HepG2 (cell line): Measurements from ENCODE around the gene RAB20. TPM values are rescaled to one million over a fixed set of nuclear protein-coding genes. Genes with fewer than 3 reads are reported as not detected.

Experiments used
- ARID5B ChIP-seq: IDR thresholded peaks from 2 replicates; pipeline ENCODE4 v1.4.0; 2020; ENCODE audit warnings: mild to moderate bottlenecking, missing genetic modification reagents
- CREB1 ChIP-seq, 2 experiments: fragments of 450-650 bp in 1 of 2; IDR thresholded peaks; 2 replicates each; pipeline ENCODE4 v1.6.1; 2016 to 2017; ENCODE audit warnings: control low read depth in 1 of 2, mild to moderate bottlenecking in 1 of 2, missing compliant biosample characterization in 1 of 2, missing genetic modification characterization in 1 of 2
- HNRNPK ChIP-seq: fragments of 200-400 bp; formaldehyde crosslinking; IDR thresholded peaks from 2 replicates; pipeline ENCODE4 v1.6.1; 2018; ENCODE audit warnings: low read length, low read depth, moderate library complexity, mild to moderate bottlenecking; ENCODE audit not compliant: poor library complexity, severe bottlenecking
- HOXA3 ChIP-seq: sonication (generic); formaldehyde crosslinking; IDR thresholded peaks from 2 replicates; pipeline ENCODE4 v1.5.0; 2020; ENCODE audit warnings: missing genetic modification reagents
- KAT8 ChIP-seq: IDR thresholded peaks from 2 replicates; pipeline ENCODE4 v1.6.1; 2016; ENCODE audit warnings: missing genetic modification reagents, missing compliant biosample characterization
- SNAPC2 ChIP-seq: sonication (generic); formaldehyde crosslinking; IDR thresholded peaks from 2 replicates; pipeline ENCODE4 v1.8.1; 2022; ENCODE audit warnings: mild to moderate bottlenecking, missing genetic modification reagents
- ZBTB25 ChIP-seq: IDR thresholded peaks from 2 replicates; pipeline ENCODE4 v1.6.1; 2018; ENCODE audit warnings: missing genetic modification reagents
- ZBTB38 ChIP-seq: sonication (generic); formaldehyde crosslinking; IDR thresholded peaks from 2 replicates; pipeline ENCODE4 v1.5.1; 2020; ENCODE audit warnings: mild to moderate bottlenecking, missing genetic modification reagents
- ZNF10 ChIP-seq: sonication (generic); formaldehyde crosslinking; IDR thresholded peaks from 2 replicates; pipeline ENCODE4 v1.4.0; 2020; ENCODE audit warnings: mild to moderate bottlenecking, low read depth, missing genetic modification reagents, borderline replicate concordance
- ZNF253 ChIP-seq: sonication (generic); formaldehyde crosslinking; IDR thresholded peaks from 2 replicates; pipeline ENCODE4 v1.8.0; 2022; ENCODE audit warnings: mild to moderate bottlenecking, missing genetic modification reagents, borderline replicate concordance
- ZNF280B ChIP-seq: sonication (generic); formaldehyde crosslinking; IDR thresholded peaks from 2 replicates; pipeline ENCODE4 v1.5.0; 2020; ENCODE audit warnings: missing genetic modification reagents, mild to moderate bottlenecking, borderline replicate concordance
- ZNF432 ChIP-seq: sonication (generic); formaldehyde crosslinking; IDR thresholded peaks from 2 replicates; pipeline ENCODE4 v1.5.0; 2020; ENCODE audit warnings: missing genetic modification reagents, mild to moderate bottlenecking, borderline replicate concordance
- ZNF552 ChIP-seq: sonication (generic); formaldehyde crosslinking; IDR thresholded peaks from 2 replicates; pipeline ENCODE4 v1.9.0; 2022; ENCODE audit warnings: missing genetic modification reagents, mild to moderate bottlenecking, borderline replicate concordance
- ZNF646 ChIP-seq: sonication (generic); formaldehyde crosslinking; IDR thresholded peaks from 2 replicates; pipeline ENCODE4 v1.9.0; 2021; ENCODE audit warnings: mild to moderate bottlenecking, missing genetic modification reagents
- polyA plus RNA-seq, 8 experiments: library from polyadenylated mRNA; depleted of rRNA in 3 of 8; stranded (reverse) in 7 of 8; unstranded in 1 of 8; fragments of >200 nt; fragmentation: Illumina TruSeq in 4 of 8; extraction: Trizol in 4 of 8; gene quantifications; 2 replicates each; pipeline versions ENCODE4 v1.2.1 to v1.2.3, GENCODE V29; 2011 to 2016; ENCODE audit warnings: low read depth in 4 of 8, missing spikeins in 1 of 8, mixed read lengths in 1 of 8; ENCODE audit not compliant: insufficient read depth in 1 of 8
- total RNA-seq, 5 experiments: library from RNA; depleted of rRNA; stranded (reverse); fragments of >200 nt; fragmentation: Illumina TruSeq; extraction: Trizol; gene quantifications; 2 replicates each; pipeline ENCODE4 v1.2.3, GENCODE V29; 2016; ENCODE audit warnings: low read depth in 1 of 5

The RAB20 gene
- total and polyA plus RNA-seq, 2 of the 13 experiments (the other 11 are each of a cell fraction or from before 2014, with no cell fraction given): 15.6 to 30.5 TPM

- TF ChIP-seq ARID5B (no peak), ZBTB38 (CRISPR knock-in tag) (peak; percentile 78), ZNF253 (CRISPR knock-in tag) (no peak), ZNF10 (CRISPR knock-in tag) (no peak), KAT8 (CRISPR knock-in tag) (no peak), HNRNPK (no peak), ZNF280B (CRISPR knock-in tag) (no peak), SNAPC2 (CRISPR knock-in tag) (no peak), ZNF432 (CRISPR knock-in tag) (no peak), HOXA3 (CRISPR knock-in tag) (0 out of 2 replicates have a peak, but pooled peaks have one; percentile 13), ZBTB25 (CRISPR knock-in tag) (no peak), ZNF552 (CRISPR knock-in tag) (no peak), ZNF646 (no peak), CREB1 (IDR thresholded peaks at IDR 0.05) (peak; percentile 88), CREB1 (CRISPR knock-in tag; IDR thresholded peaks at IDR 0.05) (no peak)
Observed at GRCh38 chr13:110575322-110576069, 14.0 kb upstream of the RAB20 start (continued).
